Stimulated activated CD8-positive, alpha-beta memory T cell treated with anti-CD3 and anti-CD28 coated beads, Interleukin-2, amount 100 ng/mL, for 1 hour (primary cell): ENCODE results near the gene SOHLH2.

Source experiments
- DNase-seq, 2 donors: peaks; one replicate each; pipeline ENCODE4 v3.0.0-alpha.2; 2020; ENCODE audit warnings: low read depth in 2 of 2

The SOHLH2 gene

DNA sequence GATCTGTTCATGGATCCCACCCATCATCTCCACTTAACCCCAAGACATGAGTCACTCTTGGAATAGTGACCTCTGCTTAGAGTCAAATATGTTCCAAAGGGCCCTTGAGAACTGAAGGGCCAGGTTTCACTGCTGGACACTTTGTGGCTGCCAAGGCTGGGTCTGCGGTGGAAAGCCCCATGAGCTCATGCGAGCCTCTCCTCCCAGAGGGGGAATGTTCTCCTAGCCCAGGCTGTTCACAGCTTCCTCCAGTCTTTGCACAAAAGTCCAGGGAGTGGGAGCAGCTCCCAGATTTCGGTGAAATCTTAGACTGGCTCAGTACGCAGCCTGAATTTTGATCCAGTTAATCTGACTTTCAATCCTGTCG lies 82.4 kb downstream of the SOHLH2 start:
- no peak for DNase-seq

DNA sequence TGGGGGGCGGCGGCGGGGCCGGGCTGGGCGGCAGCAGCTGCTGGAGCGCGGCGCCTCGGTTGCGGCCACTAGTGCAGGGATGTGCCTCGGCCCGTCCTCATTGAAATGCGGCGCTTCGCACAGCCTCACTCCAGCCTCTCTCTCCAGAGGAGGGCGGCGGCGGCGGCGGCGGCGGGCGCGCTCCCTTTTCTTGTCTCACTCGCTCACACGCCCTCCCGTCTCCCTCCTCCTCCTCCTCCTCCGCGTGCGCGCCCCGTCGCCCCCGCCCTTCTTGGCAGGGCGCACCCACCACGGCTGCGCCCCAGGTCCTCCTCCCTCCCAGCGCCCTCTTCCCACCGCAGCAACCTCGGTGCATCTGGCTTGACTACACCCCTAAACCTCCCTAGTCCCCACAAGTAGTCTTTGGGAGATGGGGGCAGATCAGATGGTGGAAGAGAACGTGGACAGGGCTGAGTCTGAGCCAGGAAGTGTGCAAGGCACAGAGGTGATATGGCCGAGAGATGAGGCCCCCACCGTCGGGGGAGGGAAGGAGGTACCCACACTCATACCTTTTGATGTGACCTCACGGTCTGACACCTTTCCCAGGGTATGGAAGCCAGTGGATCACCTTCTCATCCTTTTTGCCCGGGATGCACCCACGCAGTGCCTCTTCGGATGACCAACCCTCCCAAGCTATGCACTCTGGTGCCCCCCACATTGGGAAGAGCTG lies 83.0 kb downstream of the SOHLH2 start, which contains the start of gene DCLK1:
Gene DCLK1 (minus strand): TSS at position 161 of the 709 bp plus-strand sequence.
- DNase-seq: no peak

DNA sequence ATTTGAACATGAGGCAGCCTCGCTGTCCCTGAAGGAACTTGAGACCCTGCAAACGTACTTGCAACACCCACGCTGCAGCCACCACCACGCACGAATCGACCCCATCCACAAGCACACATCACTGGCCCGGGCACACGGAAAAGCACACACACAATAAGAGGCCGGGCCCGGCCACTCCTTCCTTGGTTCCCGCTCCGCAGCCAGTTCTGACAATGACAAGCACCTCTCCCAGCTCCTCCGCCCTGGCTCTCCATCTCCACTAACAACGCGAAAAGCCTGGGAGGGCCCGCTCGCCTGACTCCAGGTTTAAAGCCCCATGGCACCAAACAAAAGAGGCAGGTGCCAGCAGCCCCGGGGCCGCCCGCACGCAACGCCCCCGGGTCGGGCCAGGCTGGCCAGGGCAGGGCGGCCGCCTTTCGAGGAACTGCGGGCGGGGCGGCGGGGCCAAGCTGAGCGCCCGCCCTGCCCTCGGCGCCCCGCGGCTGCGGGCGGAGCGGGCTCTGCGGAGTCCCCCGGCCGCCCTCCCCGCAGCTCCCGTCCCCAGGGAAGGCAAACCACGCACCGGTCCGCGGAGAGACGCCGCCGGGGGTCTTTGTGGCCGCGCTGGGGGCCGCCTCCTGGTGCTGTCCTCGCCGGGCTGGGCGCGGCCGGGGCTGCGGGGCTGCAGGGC lies 83.7 kb downstream of the SOHLH2 start:
- no peak for DNase-seq

DNA sequence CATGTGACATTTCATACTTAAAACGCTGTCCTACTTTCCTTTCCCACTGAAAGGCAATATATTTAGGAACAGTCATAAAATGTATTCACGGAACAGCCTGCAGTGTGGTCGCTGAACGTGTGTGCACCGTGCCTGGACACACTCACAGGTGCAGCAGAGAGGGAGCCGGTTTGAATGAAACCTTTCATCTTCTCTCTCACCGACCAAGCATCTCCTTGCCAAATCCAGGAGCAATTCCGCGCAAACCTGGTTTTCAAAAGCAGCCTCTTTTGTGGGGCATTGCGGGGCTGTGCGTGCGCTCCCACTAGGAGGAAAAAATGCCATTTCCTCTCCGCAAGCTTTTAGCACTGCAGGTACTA lies 84.2 kb downstream of the SOHLH2 start:
- DNase-seq: no peak

DNA sequence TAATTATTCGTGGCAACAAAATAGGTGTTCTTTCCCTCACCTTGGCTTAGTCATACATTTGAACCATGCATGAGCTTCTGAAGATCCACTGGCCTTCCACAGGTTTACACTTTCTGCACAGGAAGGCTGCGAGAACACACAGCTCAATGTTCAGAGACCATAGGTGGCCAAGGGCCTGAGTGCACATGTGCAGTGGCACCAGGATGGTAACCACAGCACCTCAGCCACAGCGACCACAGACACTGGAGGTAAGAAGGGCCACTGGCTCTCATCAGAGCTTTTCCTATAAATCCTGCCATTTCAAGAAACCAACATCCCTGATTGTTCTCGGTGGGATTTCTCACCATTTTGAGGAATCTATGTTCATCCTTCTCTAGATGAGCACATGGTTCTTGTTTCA lies 84.8 kb downstream of the SOHLH2 start:
- DNase-seq: no peak

DNA sequence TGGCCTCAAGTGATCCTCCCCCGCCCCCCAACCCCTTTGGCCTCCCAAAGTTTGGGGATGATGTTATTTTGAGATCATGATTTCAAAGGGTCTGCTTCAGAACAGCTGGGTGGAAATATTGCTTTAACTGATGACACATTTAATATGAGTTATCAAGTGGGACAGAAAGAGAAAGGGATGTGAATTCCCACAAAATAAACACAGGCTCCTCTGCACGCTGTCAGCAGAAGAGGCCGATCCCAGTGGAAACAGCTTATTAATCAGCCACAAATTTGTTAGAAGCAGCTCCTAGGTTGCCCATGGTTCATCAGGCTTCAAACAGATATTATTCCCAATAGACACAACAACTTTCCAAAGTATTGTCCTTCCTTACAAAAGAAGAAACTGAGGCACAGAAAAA lies 87.9 kb downstream of the SOHLH2 start:
- DNase-seq: no peak

DNA sequence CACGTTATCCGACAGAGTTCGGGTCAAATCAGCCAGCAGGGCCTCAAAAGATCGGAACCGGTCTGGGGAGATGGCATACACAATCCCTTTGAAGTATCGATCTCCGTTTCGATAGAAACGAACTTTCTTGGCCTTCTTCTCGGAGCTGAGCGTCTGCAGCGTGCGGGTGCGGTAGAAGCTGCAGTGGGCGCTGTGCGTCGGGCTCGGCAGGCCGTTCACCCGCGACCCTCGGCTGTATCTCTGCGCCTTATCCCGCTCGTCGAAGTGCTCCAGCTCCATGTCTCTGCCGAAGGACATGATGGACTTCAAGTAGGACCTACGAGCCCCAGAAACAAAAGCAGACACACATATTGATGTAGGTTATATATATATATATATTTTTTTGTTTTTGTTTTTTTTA lies 88.5 kb downstream of the SOHLH2 start:
- DNase-seq: no peak

DNA sequence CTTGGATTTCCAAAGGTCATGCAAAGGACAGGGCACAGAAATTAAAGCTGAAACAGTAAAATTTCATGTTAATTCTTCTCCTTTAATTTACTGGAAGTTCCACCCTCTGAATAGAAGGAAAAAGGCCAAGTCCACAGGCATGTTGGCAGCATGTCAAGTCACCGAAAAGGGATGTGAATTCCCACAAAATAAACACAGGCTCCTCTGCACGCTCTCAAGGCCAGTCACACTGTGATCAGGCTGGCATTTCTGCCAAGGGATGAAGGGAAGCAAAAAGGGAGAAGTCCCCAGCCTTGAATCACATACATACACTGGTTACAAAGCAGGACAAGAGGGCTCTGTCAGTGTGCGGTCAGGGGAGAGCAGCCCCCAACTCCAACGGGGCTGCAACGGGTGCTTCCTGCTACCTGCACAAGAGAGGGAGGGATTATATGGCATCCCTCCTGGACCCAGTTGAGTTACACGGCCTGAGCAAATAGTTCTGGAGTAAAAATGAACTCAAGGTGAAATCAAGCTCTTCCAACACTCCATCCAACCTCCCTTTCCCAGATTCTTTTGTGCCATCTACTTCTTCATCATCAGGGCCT lies 90.0 kb downstream of the SOHLH2 start:
- no peak for DNase-seq
